ENCODE results near the gene NFAM1. TPM values are rescaled to one million over a fixed set of nuclear protein-coding genes. Genes with fewer than 3 reads are reported as not detected.

Gene NFAM1
- total and polyA plus RNA-seq, 11 donors: 0.33 to 13.5 (median 1.2) TPM

DNA sequence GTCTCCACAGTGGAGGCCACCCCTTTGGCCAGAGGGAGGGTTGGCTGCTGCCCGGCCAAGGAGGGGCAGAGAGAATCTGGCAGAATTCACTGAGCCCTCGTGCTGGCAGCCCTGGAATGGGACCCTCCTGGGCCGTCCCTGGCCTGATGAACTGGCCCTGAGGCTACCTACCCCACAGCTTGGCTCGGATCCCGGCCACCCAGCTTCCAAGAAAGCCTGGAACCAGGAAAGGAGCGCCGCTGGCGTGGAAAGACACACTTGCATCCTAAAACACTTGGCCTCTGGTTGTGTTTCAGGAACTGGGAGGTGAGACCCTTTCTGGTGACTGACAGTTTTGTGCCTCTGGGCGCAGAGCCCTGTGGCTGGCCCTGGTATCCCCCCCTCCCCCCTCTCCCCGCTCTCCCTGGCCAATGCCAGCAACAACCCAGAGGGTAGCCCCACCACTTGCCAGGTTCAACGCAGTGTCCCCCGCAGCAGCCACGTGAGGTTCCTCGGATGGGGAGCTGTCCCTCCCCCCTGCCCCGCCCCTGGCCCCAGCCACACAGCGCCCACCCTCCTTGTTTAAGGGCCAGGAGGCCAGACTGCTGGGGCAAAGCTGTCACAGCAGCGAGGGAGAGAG lies 693 bp downstream of the NFAM1 start:
- WGBS, 4 donors: 40 to 67% (median 51%) methylated on average over 10 to 17 of the region's 17 CpGs
- Histone ChIP-seq H3K27me3 (peaks cover 0 to 56% (median 10%) of the 10 kb centered on the region in 9 donors), H3K4me3 (peak overlapping the region in 9 of 12 donors; percentile 1 to 64 (median 34)), H3K27ac (peak overlapping the region in 5 of 12 donors; percentile 2 to 94 (median 52)), H3K9me3 (no peaks in the 10 kb centered on the region), H3K4me1 (peaks cover 0 to 31% (median 7%) of the 10 kb centered on the region in 12 donors), H3K36me3 (no peaks in the 10 kb centered on the region)
- intact Hi-C loops (cut with DNase I): loop anchor here in 6 of 10 donors (10.0 kb wide), 3 partner anchors 157 to 467 kb away; partner anchors contain the start of genes SEPTIN3 (in 5 of the 6), NDUFA6 (in 2 of the 6) and TCF20 (in 2 of the 6)
- peak in 1 of 4 donors; percentile 16 for ATAC-seq
- TF ChIP-seq, protein P1, sequence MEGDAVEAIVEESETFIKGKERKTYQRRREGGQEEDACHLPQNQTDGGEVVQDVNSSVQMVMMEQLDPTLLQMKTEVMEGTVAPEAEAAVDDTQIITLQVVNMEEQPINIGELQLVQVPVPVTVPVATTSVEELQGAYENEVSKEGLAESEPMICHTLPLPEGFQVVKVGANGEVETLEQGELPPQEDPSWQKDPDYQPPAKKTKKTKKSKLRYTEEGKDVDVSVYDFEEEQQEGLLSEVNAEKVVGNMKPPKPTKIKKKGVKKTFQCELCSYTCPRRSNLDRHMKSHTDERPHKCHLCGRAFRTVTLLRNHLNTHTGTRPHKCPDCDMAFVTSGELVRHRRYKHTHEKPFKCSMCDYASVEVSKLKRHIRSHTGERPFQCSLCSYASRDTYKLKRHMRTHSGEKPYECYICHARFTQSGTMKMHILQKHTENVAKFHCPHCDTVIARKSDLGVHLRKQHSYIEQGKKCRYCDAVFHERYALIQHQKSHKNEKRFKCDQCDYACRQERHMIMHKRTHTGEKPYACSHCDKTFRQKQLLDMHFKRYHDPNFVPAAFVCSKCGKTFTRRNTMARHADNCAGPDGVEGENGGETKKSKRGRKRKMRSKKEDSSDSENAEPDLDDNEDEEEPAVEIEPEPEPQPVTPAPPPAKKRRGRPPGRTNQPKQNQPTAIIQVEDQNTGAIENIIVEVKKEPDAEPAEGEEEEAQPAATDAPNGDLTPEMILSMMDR (IDR thresholded peaks at IDR 0.05): no peak
- TF ChIP-seq POLR2A (IDR thresholded peaks at IDR 0.05): no peak
- DNase-seq: no peak

DNA sequence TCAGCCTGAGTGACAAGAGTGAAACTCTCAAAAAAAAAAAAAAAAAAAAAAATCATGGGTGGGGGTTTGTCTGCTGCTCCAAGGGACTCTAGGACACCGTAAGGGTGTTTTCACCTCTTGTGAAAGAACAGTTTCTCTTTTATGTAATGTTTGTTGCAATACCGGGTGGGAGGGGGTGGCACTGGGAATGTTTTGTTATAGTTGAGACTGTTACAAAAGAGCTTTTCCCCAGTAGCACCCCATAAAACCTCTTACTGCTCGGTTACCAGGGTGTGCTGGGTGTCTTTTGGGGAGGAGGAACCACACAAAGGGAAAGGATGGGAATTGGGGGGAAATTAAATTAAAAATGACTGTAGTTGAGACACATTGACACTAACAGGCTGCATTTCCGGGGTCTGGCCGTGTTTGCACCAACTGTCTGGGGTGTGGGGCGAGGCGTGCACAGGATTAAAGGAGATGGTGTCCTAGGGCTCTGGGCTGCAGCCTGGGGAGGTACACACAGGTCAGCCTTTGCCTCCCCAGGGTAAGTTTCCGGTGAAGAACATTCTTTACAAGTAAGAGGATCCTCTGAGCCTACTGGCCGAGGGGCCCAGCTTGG lies 1.6 kb downstream of the NFAM1 start:
- intact Hi-C loops (cut with DNase I): loop anchor here in 6 of 10 donors (10.0 kb wide), 3 partner anchors 156 to 466 kb away; partner anchors contain the start of genes SEPTIN3 (in 5 of the 6), NDUFA6 (in 2 of the 6) and TCF20 (in 2 of the 6)
- WGBS, 4 donors: 83 to 85% (median 85%) methylated on average over 9 of the region's 9 CpGs
- H3K36me3 ChIP-seq: no peaks in the 10 kb centered on the region
- TF ChIP-seq, protein P1 (IDR thresholded peaks at IDR 0.05): no peak
- peak overlapping the region in 1 of 12 donors; percentile 94 for H3K27ac ChIP-seq
- peaks cover 0 to 22% (median 7%) of the 10 kb centered on the region in 12 donors for H3K4me1 ChIP-seq
- H3K4me3 ChIP-seq: peak overlapping the region in 1 of 12 donors; percentile 64
- H3K9me3 ChIP-seq: no peaks in the 10 kb centered on the region
- no peak for ATAC-seq
- DNase-seq: no peak
- H3K27me3 ChIP-seq: peaks cover 0 to 59% (median 10%) of the 10 kb centered on the region in 9 donors

DNA sequence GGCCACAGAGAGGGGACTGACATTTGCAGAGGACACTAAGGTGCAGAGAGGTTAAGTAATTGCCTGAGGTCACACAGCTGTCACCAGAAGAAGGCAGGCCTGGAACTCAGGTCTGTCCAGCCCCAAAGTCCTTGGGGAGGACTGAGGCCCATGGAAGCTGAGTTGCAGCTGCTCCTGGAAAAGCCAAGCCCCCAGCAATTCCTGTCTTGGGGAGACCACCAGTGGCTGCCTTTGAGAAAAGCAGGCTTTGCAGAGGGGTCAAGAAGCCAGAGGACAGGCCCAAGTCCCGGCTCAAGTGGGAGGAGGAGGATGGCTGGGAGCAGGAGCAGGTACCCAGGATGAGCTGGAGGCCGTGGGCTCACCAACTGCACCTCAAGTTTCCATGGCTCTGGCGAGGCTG lies 3.4 kb downstream of the NFAM1 start:
- intact Hi-C loops (cut with DNase I): no loop called here
- ATAC-seq (no peak), DNase-seq (no peak)
- Histone ChIP-seq H3K4me3 (no peak overlapping the region), H3K27me3 (peaks cover 0 to 46% (median 10%) of the 10 kb centered on the region in 9 donors), H3K9me3 (no peaks in the 10 kb centered on the region), H3K27ac (no peak overlapping the region), H3K36me3 (no peaks in the 10 kb centered on the region), H3K4me1 (peaks cover 0 to 13% (median 0%) of the 10 kb centered on the region in 12 donors)
- TF ChIP-seq, protein P1 (IDR thresholded peaks at IDR 0.05): no peak
- TF ChIP-seq POLR2A (IDR thresholded peaks at IDR 0.05): no peak
- WGBS, 4 donors: 84 to 85% (median 85%) methylated on average over 3 of the region's 3 CpGs; no CpG with 5 or more reads in 1 of the 4 donors

DNA sequence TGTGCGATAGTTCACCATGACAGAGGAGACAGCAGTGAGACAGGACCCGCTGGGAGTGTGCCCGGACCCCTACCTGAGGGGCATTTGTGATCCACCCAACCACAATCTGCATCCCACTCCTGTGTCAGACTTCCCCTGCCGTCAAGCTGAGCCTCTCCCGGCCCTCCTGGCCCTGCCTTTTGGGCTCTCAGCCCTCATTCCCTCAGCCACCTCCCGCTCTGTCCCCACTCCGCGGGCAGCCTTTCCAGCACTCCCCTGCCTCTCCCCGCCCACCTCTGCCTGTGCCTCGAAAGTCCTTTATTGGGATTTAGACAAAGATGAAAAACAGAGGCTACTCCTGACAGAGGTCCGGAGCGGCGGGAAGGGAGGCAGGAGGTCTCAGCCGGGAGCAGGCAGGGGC lies 4.2 kb downstream of the NFAM1 start:
- WGBS, 4 donors: 64 to 70% (median 68%) methylated on average over 12 to 14 of the region's 14 CpGs
- H3K4me1 ChIP-seq: peaks cover 0 to 13% (median 0%) of the 10 kb centered on the region in 12 donors
- ATAC-seq (no peak), DNase-seq (no peak)
- no peaks in the 10 kb centered on the region for H3K36me3 ChIP-seq
- H3K27ac ChIP-seq: no peak overlapping the region
- no peak overlapping the region for H3K4me3 ChIP-seq
- TF ChIP-seq, protein P1 (IDR thresholded peaks at IDR 0.05): no peak
- TF ChIP-seq POLR2A (IDR thresholded peaks at IDR 0.05): no peak
- no peaks in the 10 kb centered on the region for H3K9me3 ChIP-seq
- intact Hi-C loops (cut with DNase I): no loop called here
- H3K27me3 ChIP-seq: peaks cover 0 to 38% (median 9%) of the 10 kb centered on the region in 9 donors
